HCT116 (cell line): ENCODE results near the gene NPR3. TPM values are rescaled to one million over a fixed set of nuclear protein-coding genes. Genes with fewer than 3 reads are reported as not detected.

Experiments used
- ATAC-seq: fragments of 200-7000 bp; cut with Tn5 transposase; 2 replicates; pipeline ENCODE4 v1.9.1; 2020; ENCODE audit warnings: mild to moderate bottlenecking, moderate library complexity
- BruUV-seq: library from RNA; stranded (reverse); fragments of 400-500 nt; replicated peaks from 2 replicates; lab custom pipeline; 2021; lab: Mats Ljungman, UMichigan
- CTCF ChIA-PET: fragments of 300-600 bp; sonication (Branson Sonifier 250); formaldehyde crosslinking; loops from one replicate; lab custom pipeline; 2021; ENCODE audit warnings: antibody characterized with exemption; lab: Charles Lee
- POLR2A ChIA-PET: fragments of 300-600, 350-600 bp; sonication (Branson Sonifier 250); formaldehyde crosslinking; loops from one replicate; lab custom pipeline; 2021; ENCODE audit warnings: antibody characterized with exemption; lab: Charles Lee
- RAD21 ChIA-PET, 2 experiments: fragments of 300-600 bp; sonication (Branson Sonifier 250); formaldehyde crosslinking; loops; one replicate each; lab custom pipeline; 2023; ENCODE audit warnings: low total read pairs in 2 of 2; ENCODE audit not compliant: uncharacterized antibody in 2 of 2, unreplicated experiment in 2 of 2, low non-redundant PET in 1 of 2; lab: Charles Lee
- DNase-seq: peaks from one replicate; pipeline ENCODE4 v3.0.0-alpha.2; 2010; ENCODE audit warnings: low read depth, low spot score
- H2AFZ ChIP-seq: fragments of 200-600 bp; shearing (Covaris generic), sonication (generic); 2 replicates; pipeline ENCODE4 v1.6.1; 2017; ENCODE audit warnings: low read depth, mixed run types, mixed read lengths, antibody characterized with exemption, low read length; ENCODE audit not compliant: poor library complexity, severe bottlenecking
- H3K27ac ChIP-seq: 2 replicates; pipeline ENCODE4 v1.5.1; 2012; ENCODE audit warnings: low read depth, low read length
- H3K27me3 ChIP-seq: fragments of 200-600 bp; sonication (generic); 2 replicates; pipeline ENCODE4 v1.6.1; 2016; ENCODE audit warnings: mixed run types, low read length, mixed read lengths; ENCODE audit not compliant: insufficient read depth
- H3K36me3 ChIP-seq, 2 experiments: fragments of 200-500 bp in 1 of 2; fragments of 200-600 bp in 1 of 2; sonication (Bioruptor generic) in 1 of 2; sonication (generic) in 1 of 2; 2 replicates each; pipeline versions ENCODE4 v1.5.1 to v1.6.1; 2014 to 2016; ENCODE audit warnings: low read length in 2 of 2, inconsistent platforms in 1 of 2, mixed read lengths in 1 of 2, mixed run types in 1 of 2; ENCODE audit not compliant: insufficient read depth in 2 of 2, control insufficient read depth in 1 of 2
- H3K4me1 ChIP-seq, 2 experiments: fragments of 200-600 bp in 1 of 2; sonication (generic) in 1 of 2; 2 replicates each; pipeline versions ENCODE4 v1.5.1 to v1.6.1; 2012 to 2017; ENCODE audit warnings: low read length in 2 of 2, inconsistent platforms in 1 of 2, mild to moderate bottlenecking in 1 of 2, mixed read lengths in 1 of 2, mixed run types in 1 of 2, moderate library complexity in 1 of 2; ENCODE audit not compliant: insufficient read depth in 2 of 2, control insufficient read depth in 1 of 2
- H3K4me2 ChIP-seq: fragments of 200-600 bp; sonication (generic); 2 replicates; pipeline ENCODE4 v1.6.1; 2017; ENCODE audit warnings: mixed run types, low read length, mixed read lengths
- H3K4me3 ChIP-seq, 2 experiments: fragments of 200-600 bp in 1 of 2; sonication (generic) in 1 of 2; replicated peaks in 1 of 2; 2 replicates each; pipeline ENCODE4 v1.5.1; 2011 to 2016; ENCODE audit warnings: low read length in 2 of 2, control low read depth in 1 of 2, low read depth in 1 of 2, mild to moderate bottlenecking in 1 of 2, mixed read lengths in 1 of 2, mixed run types in 1 of 2
- H3K79me2 ChIP-seq: fragments of 200-600 bp; sonication (generic); 2 replicates; pipeline ENCODE4 v1.6.1; 2017; ENCODE audit warnings: mild to moderate bottlenecking, mixed run types, low read length, moderate library complexity, mixed read lengths; ENCODE audit not compliant: insufficient read depth
- H3K9ac ChIP-seq: fragments of 200-600 bp; sonication (generic); 2 replicates; pipeline ENCODE4 v1.6.1; 2016; ENCODE audit warnings: low read length, mixed read lengths
- H3K9me2 ChIP-seq: fragments of 200-600 bp; sonication (generic), shearing (Covaris generic); 2 replicates; pipeline ENCODE4 v1.6.1; 2017; ENCODE audit warnings: mixed run types, mild to moderate bottlenecking, moderate library complexity; ENCODE audit not compliant: insufficient read depth
- H3K9me3 ChIP-seq, 2 experiments: fragments of 200-500 bp in 1 of 2; fragments of 200-600 bp in 1 of 2; sonication (Bioruptor generic) in 1 of 2; sonication (generic) in 1 of 2; 2 replicates each; pipeline ENCODE4 v1.6.1; 2014 to 2017; ENCODE audit warnings: low read length in 2 of 2, mixed read lengths in 2 of 2, inconsistent platforms in 1 of 2, low read depth in 1 of 2, mild to moderate bottlenecking in 1 of 2, mixed run types in 1 of 2, moderate library complexity in 1 of 2; ENCODE audit not compliant: control insufficient read depth in 1 of 2, insufficient read depth in 1 of 2
- H4K20me1 ChIP-seq: fragments of 200-600 bp; sonication (generic), shearing (Covaris generic); 2 replicates; pipeline ENCODE4 v1.6.1; 2017; ENCODE audit warnings: mixed run types, mild to moderate bottlenecking, moderate library complexity; ENCODE audit not compliant: insufficient read depth
- ATF3 ChIP-seq: IDR thresholded peaks from 2 replicates; pipeline ENCODE4 v1.6.1; 2012
- CEBPB ChIP-seq: IDR thresholded peaks from 2 replicates; pipeline ENCODE4 v1.6.1; 2012; ENCODE audit warnings: low read depth
- EGR1 ChIP-seq: IDR thresholded peaks from 2 replicates; pipeline ENCODE4 v1.6.1; 2012; ENCODE audit warnings: low read depth
- ELF1 ChIP-seq: IDR thresholded peaks from 2 replicates; pipeline ENCODE4 v1.6.1; 2012; ENCODE audit warnings: low read depth, borderline replicate concordance
- EZH2 ChIP-seq: fragments of 200-600 bp; sonication (generic); IDR thresholded peaks from 2 replicates; pipeline ENCODE4 v1.6.1; 2017; ENCODE audit warnings: antibody characterized with exemption, mixed run types
- FOSL1 ChIP-seq: IDR thresholded peaks from 2 replicates; pipeline ENCODE4 v1.6.1; 2012; ENCODE audit warnings: low read depth
- JUND ChIP-seq: IDR thresholded peaks from 2 replicates; pipeline ENCODE4 v1.6.1; 2012
- MAX ChIP-seq: IDR thresholded peaks from 2 replicates; pipeline ENCODE4 v1.6.1; 2012
- POLR2A ChIP-seq: IDR thresholded peaks from 2 replicates; pipeline ENCODE4 v1.7.0; 2011; ENCODE audit warnings: borderline replicate concordance; ENCODE audit not compliant: insufficient read depth, insufficient read length; ENCODE audit errors: extremely low read depth
- POLR2AphosphoS5 ChIP-seq: IDR thresholded peaks from 2 replicates; pipeline ENCODE4 v1.6.1; 2011; ENCODE audit warnings: mild to moderate bottlenecking, low read depth, low read length, moderate library complexity
- RAD21 ChIP-seq: IDR thresholded peaks from 2 replicates; pipeline ENCODE4 v1.6.1; 2012; ENCODE audit warnings: low read depth, mild to moderate bottlenecking
- SP1 ChIP-seq: IDR thresholded peaks from 2 replicates; pipeline ENCODE4 v1.6.1; 2012; ENCODE audit warnings: low read depth
- SRF ChIP-seq: IDR thresholded peaks from 2 replicates; pipeline ENCODE4 v1.6.1; 2012; ENCODE audit warnings: low read depth
- TCF7L2 ChIP-seq: IDR thresholded peaks from 2 replicates; pipeline ENCODE4 v1.7.0; 2011; ENCODE audit warnings: borderline replicate concordance, inconsistent platforms; ENCODE audit not compliant: insufficient read depth, insufficient read length; ENCODE audit errors: extremely low read depth
- ZFX ChIP-seq: fragments of 450-650 bp; IDR thresholded peaks from 2 replicates; pipeline ENCODE4 v1.6.1; 2017
- intact Hi-C: fragments of 100-400 bp; cut with micrococcal nuclease; formaldehyde crosslinking; loops from 2 replicates; pipeline ENCODE4 v1.10.0; 2022
- total RNA-seq: library from RNA; stranded (reverse); gene quantifications from one replicate; pipeline ENCODE4 v1.2.1, GENCODE V29; 2021; ENCODE audit not compliant: unreplicated experiment
- TF ChIP-seq, protein P1 (sequence below): IDR thresholded peaks from 2 replicates; pipeline ENCODE4 v1.6.1; 2012; ENCODE audit warnings: low read depth

Gene NPR3
- total RNA-seq, 1 experiment from 2014 or later: 0.39 TPM

DNA sequence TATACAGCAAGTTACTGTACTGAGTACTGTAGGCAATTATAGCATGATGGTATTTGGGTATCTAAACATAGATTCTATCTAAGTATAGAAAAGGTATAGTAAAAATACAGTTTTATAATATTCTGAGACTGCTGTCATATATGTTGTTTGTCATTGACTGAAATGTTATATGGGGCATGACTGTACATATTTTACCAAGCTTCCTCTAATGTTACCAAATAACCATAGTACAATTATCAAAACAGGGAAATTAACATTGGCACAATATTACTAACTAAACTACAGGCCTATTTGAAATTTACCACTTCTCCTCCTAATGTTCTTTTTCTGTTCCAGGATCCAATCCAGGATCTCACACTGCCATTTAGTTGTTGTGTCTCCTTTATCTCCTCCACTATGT lies 18.5 kb downstream of the NPR3 start:
- H3K4me3 ChIP-seq: no peak overlapping the region
- RAD21 ChIA-PET: no interaction called here
- POLR2A ChIA-PET: no interaction called here
- CTCF ChIA-PET: no interaction called here
- H4K20me1 ChIP-seq: no peaks in the 10 kb centered on the region
- DNase-seq (no peak), ATAC-seq (no peak)
- no peak overlapping the region for H3K27ac ChIP-seq
- no peaks in the 10 kb centered on the region for H3K36me3 ChIP-seq
- H3K9me2 ChIP-seq: no peaks in the 10 kb centered on the region
- no peaks in the 10 kb centered on the region for H3K9me3 ChIP-seq
- H3K9ac ChIP-seq: no peak overlapping the region
- H3K27me3 ChIP-seq: no peaks in the 10 kb centered on the region
- H2AFZ ChIP-seq: no peak overlapping the region
- H3K79me2 ChIP-seq: no peaks in the 10 kb centered on the region
- no peak overlapping the region for H3K4me2 ChIP-seq
- no peaks in the 10 kb centered on the region for H3K4me1 ChIP-seq
- TF ChIP-seq ATF3: no peak
- TF ChIP-seq RAD21: no peak
- no peak for TF ChIP-seq MAX
- TF ChIP-seq CEBPB: no peak
- TF ChIP-seq ZFX: no peak
- TF ChIP-seq ELF1: no peak
- TF ChIP-seq EGR1: no peak
- no peak for TF ChIP-seq TCF7L2
- no peak for TF ChIP-seq POLR2AphosphoS5
- TF ChIP-seq SRF: no peak
- TF ChIP-seq FOSL1: no peak
- TF ChIP-seq POLR2A: no peak
- TF ChIP-seq, protein P1, sequence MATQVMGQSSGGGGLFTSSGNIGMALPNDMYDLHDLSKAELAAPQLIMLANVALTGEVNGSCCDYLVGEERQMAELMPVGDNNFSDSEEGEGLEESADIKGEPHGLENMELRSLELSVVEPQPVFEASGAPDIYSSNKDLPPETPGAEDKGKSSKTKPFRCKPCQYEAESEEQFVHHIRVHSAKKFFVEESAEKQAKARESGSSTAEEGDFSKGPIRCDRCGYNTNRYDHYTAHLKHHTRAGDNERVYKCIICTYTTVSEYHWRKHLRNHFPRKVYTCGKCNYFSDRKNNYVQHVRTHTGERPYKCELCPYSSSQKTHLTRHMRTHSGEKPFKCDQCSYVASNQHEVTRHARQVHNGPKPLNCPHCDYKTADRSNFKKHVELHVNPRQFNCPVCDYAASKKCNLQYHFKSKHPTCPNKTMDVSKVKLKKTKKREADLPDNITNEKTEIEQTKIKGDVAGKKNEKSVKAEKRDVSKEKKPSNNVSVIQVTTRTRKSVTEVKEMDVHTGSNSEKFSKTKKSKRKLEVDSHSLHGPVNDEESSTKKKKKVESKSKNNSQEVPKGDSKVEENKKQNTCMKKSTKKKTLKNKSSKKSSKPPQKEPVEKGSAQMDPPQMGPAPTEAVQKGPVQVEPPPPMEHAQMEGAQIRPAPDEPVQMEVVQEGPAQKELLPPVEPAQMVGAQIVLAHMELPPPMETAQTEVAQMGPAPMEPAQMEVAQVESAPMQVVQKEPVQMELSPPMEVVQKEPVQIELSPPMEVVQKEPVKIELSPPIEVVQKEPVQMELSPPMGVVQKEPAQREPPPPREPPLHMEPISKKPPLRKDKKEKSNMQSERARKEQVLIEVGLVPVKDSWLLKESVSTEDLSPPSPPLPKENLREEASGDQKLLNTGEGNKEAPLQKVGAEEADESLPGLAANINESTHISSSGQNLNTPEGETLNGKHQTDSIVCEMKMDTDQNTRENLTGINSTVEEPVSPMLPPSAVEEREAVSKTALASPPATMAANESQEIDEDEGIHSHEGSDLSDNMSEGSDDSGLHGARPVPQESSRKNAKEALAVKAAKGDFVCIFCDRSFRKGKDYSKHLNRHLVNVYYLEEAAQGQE: no peak
- no peak for TF ChIP-seq EZH2
- TF ChIP-seq SP1: no peak
- TF ChIP-seq JUND: no peak
- no TSS peak for BruUV-seq
- intact Hi-C loops: no loop called here
